Lower leg skin (tissue), 3 donors: Measurements from ENCODE around the gene LOXHD1.

ENCODE experiments used
- POLR2A ChIP-seq, 2 donors: fragments of 450-650 bp; IDR thresholded peaks; one replicate each; pipeline ENCODE4 v1.6.1; 2016 to 2017; ENCODE audit warnings: antibody characterized with exemption in 2 of 2, mild to moderate bottlenecking in 1 of 2, moderate library complexity in 1 of 2
- TF ChIP-seq, protein P1 (sequence below), 3 donors: fragments of 450-650 bp; IDR thresholded peaks; one replicate each; pipeline ENCODE4 v1.5.1; 2016; ENCODE audit warnings: antibody characterized with exemption in 3 of 3, mild to moderate bottlenecking in 3 of 3, moderate library complexity in 2 of 3

DNA sequence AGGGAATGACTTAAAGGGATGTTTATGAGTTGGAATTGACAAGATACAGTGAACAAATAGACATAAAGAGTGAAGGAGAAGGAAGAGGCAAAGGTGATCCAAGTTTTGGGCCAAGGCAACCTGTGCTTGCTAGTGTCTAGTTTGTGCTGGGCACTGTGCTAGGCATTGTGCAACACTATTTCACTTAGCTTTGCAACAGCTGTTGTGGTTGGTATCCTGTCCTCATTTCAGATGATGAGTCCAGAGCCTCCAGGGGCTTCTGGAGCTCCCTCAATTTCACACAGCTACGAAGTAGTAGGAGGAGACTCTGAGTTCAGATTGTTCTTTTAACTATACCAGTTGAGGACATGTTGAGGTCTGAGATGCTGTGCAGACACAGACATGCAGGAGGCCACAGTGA lies 18.1 kb upstream of the LOXHD1 start:
- TF ChIP-seq, protein P1, sequence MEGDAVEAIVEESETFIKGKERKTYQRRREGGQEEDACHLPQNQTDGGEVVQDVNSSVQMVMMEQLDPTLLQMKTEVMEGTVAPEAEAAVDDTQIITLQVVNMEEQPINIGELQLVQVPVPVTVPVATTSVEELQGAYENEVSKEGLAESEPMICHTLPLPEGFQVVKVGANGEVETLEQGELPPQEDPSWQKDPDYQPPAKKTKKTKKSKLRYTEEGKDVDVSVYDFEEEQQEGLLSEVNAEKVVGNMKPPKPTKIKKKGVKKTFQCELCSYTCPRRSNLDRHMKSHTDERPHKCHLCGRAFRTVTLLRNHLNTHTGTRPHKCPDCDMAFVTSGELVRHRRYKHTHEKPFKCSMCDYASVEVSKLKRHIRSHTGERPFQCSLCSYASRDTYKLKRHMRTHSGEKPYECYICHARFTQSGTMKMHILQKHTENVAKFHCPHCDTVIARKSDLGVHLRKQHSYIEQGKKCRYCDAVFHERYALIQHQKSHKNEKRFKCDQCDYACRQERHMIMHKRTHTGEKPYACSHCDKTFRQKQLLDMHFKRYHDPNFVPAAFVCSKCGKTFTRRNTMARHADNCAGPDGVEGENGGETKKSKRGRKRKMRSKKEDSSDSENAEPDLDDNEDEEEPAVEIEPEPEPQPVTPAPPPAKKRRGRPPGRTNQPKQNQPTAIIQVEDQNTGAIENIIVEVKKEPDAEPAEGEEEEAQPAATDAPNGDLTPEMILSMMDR (IDR thresholded peaks at IDR 0.05): no peak
- no peak for TF ChIP-seq POLR2A (IDR thresholded peaks at IDR 0.05)
